OCI-LY1 (cell line): Measurements from ENCODE around the gene SEMA4C.

Source experiments
- H2AFZ ChIP-seq: fragments of 200-600 bp; sonication (generic), shearing (Covaris generic); 2 replicates; pipeline ENCODE4 v1.6.0; 2014; ENCODE audit warnings: antibody characterized with exemption, mild to moderate bottlenecking, low read length
- H3F3A ChIP-seq: fragments of 200-600 bp; sonication (generic), shearing (Covaris generic); 2 replicates; pipeline ENCODE4 v1.6.0; 2014; ENCODE audit warnings: mild to moderate bottlenecking, antibody characterized with exemption, low read length, moderate library complexity; ENCODE audit not compliant: insufficient read depth
- H3K27ac ChIP-seq: fragments of 200-600 bp; sonication (generic); 2 replicates; pipeline ENCODE4 v1.5.1; 2014; ENCODE audit warnings: low read length, mixed run types, mild to moderate bottlenecking, low read depth; ENCODE audit not compliant: poor library complexity, severe bottlenecking
- H3K27me3 ChIP-seq: fragments of 200-600 bp; sonication (generic); 2 replicates; pipeline ENCODE4 v1.6.0; 2014; ENCODE audit warnings: antibody characterized with exemption, mild to moderate bottlenecking, low read length, moderate library complexity; ENCODE audit not compliant: insufficient read depth
- H3K36me3 ChIP-seq: fragments of 200-600 bp; sonication (generic); 2 replicates; pipeline ENCODE4 v1.6.1; 2014; ENCODE audit warnings: mild to moderate bottlenecking, antibody characterized with exemption, low read length, moderate library complexity, mixed read lengths; ENCODE audit not compliant: insufficient read depth
- H3K4me1 ChIP-seq: fragments of 200-600 bp; sonication (generic); 2 replicates; pipeline ENCODE4 v1.5.1; 2014; ENCODE audit warnings: mild to moderate bottlenecking, low read length, moderate library complexity; ENCODE audit not compliant: insufficient read depth, severe bottlenecking
- H3K4me2 ChIP-seq: fragments of 200-600 bp; sonication (generic), shearing (Covaris generic); 2 replicates; pipeline ENCODE4 v1.6.1; 2014; ENCODE audit warnings: low read length
- H3K4me3 ChIP-seq: fragments of 200-600 bp; sonication (generic); 2 replicates; pipeline ENCODE4 v1.5.1; 2014; ENCODE audit warnings: low read length, low read depth, mild to moderate bottlenecking, mixed read lengths; ENCODE audit not compliant: poor library complexity, severe bottlenecking
- H3K79me2 ChIP-seq: fragments of 200-600 bp; shearing (Covaris generic); 2 replicates; pipeline ENCODE4 v1.6.1; 2016; ENCODE audit warnings: mixed run types, low read length, mixed read lengths; ENCODE audit not compliant: insufficient read depth
- H3K9ac ChIP-seq: fragments of 200-600 bp; sonication (generic), shearing (Covaris generic); 2 replicates; pipeline ENCODE4 v1.6.1; 2014; ENCODE audit warnings: mild to moderate bottlenecking, low read length, mixed read lengths
- H3K9me2 ChIP-seq: fragments of 200-600 bp; sonication (generic), shearing (Covaris generic); 2 replicates; pipeline ENCODE4 v1.6.1; 2014; ENCODE audit warnings: low read depth, mild to moderate bottlenecking, low read length, mixed read lengths
- H3K9me3 ChIP-seq: fragments of 200-600 bp; shearing (Covaris generic); 2 replicates; pipeline ENCODE4 v1.6.1; 2014; ENCODE audit warnings: low read length, mixed read lengths
- H4K20me1 ChIP-seq: fragments of 200-600 bp; sonication (generic), shearing (Covaris generic); 2 replicates; pipeline ENCODE4 v1.6.0; 2016; ENCODE audit warnings: mild to moderate bottlenecking, low read length; ENCODE audit not compliant: insufficient read depth
- CTCF ChIP-seq: fragments of 200-600 bp; sonication (generic), shearing (Covaris generic); IDR thresholded peaks from 2 replicates; pipeline ENCODE4 v1.5.1; 2017; ENCODE audit warnings: mild to moderate bottlenecking, antibody characterized with exemption, low read length, moderate library complexity, mixed read lengths
- EZH2 ChIP-seq: fragments of 200-600 bp; sonication (generic), shearing (Covaris generic); IDR thresholded peaks from 2 replicates; pipeline ENCODE4 v1.8.0; 2017; ENCODE audit warnings: borderline replicate concordance, mixed run types, mild to moderate bottlenecking, antibody characterized with exemption, low read length, moderate library complexity, mixed read lengths

Gene SEMA4C

GRCh38 chr2:96847586-96847985, 22.3 kb downstream of the SEMA4C start:
- no peak overlapping the region for H3K27ac ChIP-seq
- no peak overlapping the region for H3K4me3 ChIP-seq
- no peaks in the 10 kb centered on the region for H3K4me1 ChIP-seq
- no peak overlapping the region for H2AFZ ChIP-seq
- H3K9me2 ChIP-seq, result no peaks in the 10 kb centered on the region
- TF ChIP-seq EZH2 (no peak), CTCF (no peak)
- no peak overlapping the region for H3K4me2 ChIP-seq
- H3K9ac ChIP-seq, result no peak overlapping the region
- H3K79me2 ChIP-seq, result no peaks in the 10 kb centered on the region
- no peaks in the 10 kb centered on the region for H3K27me3 ChIP-seq
- peaks cover 42% of the 10 kb centered on the region for H3K36me3 ChIP-seq
- no peaks in the 10 kb centered on the region for H4K20me1 ChIP-seq
- H3K9me3 ChIP-seq, result no peaks in the 10 kb centered on the region
- no peaks in the 10 kb centered on the region for H3F3A ChIP-seq

- Histone ChIP-seq H4K20me1 (no peaks in the 10 kb centered on the region), H2AFZ (no peak overlapping the region), H3K4me1 (no peaks in the 10 kb centered on the region), H3K79me2 (no peaks in the 10 kb centered on the region), H3K27ac (no peak overlapping the region), H3K9me3 (no peaks in the 10 kb centered on the region), H3F3A (no peaks in the 10 kb centered on the region), H3K36me3 (peaks cover 38% of the 10 kb centered on the region), H3K4me2 (no peak overlapping the region), H3K27me3 (no peaks in the 10 kb centered on the region), H3K9ac (no peak overlapping the region), H3K4me3 (no peak overlapping the region), H3K9me2 (no peaks in the 10 kb centered on the region)
- TF ChIP-seq CTCF, result no peak
- TF ChIP-seq EZH2, result no peak
Measured at GRCh38 chr2:96846825-96847224, 23.1 kb downstream of the SEMA4C start.

GRCh38 chr2:96844405-96844808, 25.5 kb downstream of the SEMA4C start:
- H3K79me2 ChIP-seq, result no peaks in the 10 kb centered on the region
- no peak overlapping the region for H3K27ac ChIP-seq
- H2AFZ ChIP-seq, result no peak overlapping the region
- H3K9ac ChIP-seq, result no peak overlapping the region
- H3K36me3 ChIP-seq, result peaks cover 19% of the 10 kb centered on the region
- no peaks in the 10 kb centered on the region for H3F3A ChIP-seq
- no peak overlapping the region for H3K4me3 ChIP-seq
- H3K4me2 ChIP-seq, result no peak overlapping the region
- H3K27me3 ChIP-seq, result no peaks in the 10 kb centered on the region
- H3K4me1 ChIP-seq, result peaks cover 7% of the 10 kb centered on the region
- no peaks in the 10 kb centered on the region for H3K9me3 ChIP-seq
- H3K9me2 ChIP-seq, result no peaks in the 10 kb centered on the region
- no peaks in the 10 kb centered on the region for H4K20me1 ChIP-seq
- no peak for TF ChIP-seq EZH2
- no peak for TF ChIP-seq CTCF
